HCT116 (cell line): Measurements from ENCODE around the gene ELMOD1. TPM values are rescaled to one million over a fixed set of nuclear protein-coding genes. Genes with fewer than 3 reads are reported as not detected.

Experiments used
- ATAC-seq: fragments of 200-7000 bp; cut with Tn5 transposase; 2 replicates; pipeline ENCODE4 v1.9.1; 2020; ENCODE audit warnings: mild to moderate bottlenecking, moderate library complexity
- BruUV-seq: library from RNA; stranded (reverse); fragments of 400-500 nt; replicated peaks from 2 replicates; lab custom pipeline; 2021; lab: Mats Ljungman, UMichigan
- CTCF ChIA-PET: fragments of 300-600 bp; sonication (Branson Sonifier 250); formaldehyde crosslinking; loops from one replicate; lab custom pipeline; 2021; ENCODE audit warnings: antibody characterized with exemption; lab: Charles Lee
- POLR2A ChIA-PET: fragments of 300-600, 350-600 bp; sonication (Branson Sonifier 250); formaldehyde crosslinking; loops from one replicate; lab custom pipeline; 2021; ENCODE audit warnings: antibody characterized with exemption; lab: Charles Lee
- RAD21 ChIA-PET, 2 experiments: fragments of 300-600 bp; sonication (Branson Sonifier 250); formaldehyde crosslinking; loops; one replicate each; lab custom pipeline; 2023; ENCODE audit warnings: low total read pairs in 2 of 2; ENCODE audit not compliant: uncharacterized antibody in 2 of 2, unreplicated experiment in 2 of 2, low non-redundant PET in 1 of 2; lab: Charles Lee
- DNase-seq: peaks from one replicate; pipeline ENCODE4 v3.0.0-alpha.2; 2010; ENCODE audit warnings: low read depth, low spot score
- H2AFZ ChIP-seq: fragments of 200-600 bp; shearing (Covaris generic), sonication (generic); 2 replicates; pipeline ENCODE4 v1.6.1; 2017; ENCODE audit warnings: low read depth, mixed run types, mixed read lengths, antibody characterized with exemption, low read length; ENCODE audit not compliant: poor library complexity, severe bottlenecking
- H3K27ac ChIP-seq: 2 replicates; pipeline ENCODE4 v1.5.1; 2012; ENCODE audit warnings: low read depth, low read length
- H3K27me3 ChIP-seq: fragments of 200-600 bp; sonication (generic); 2 replicates; pipeline ENCODE4 v1.6.1; 2016; ENCODE audit warnings: mixed run types, low read length, mixed read lengths; ENCODE audit not compliant: insufficient read depth
- H3K36me3 ChIP-seq, 2 experiments: fragments of 200-500 bp in 1 of 2; fragments of 200-600 bp in 1 of 2; sonication (Bioruptor generic) in 1 of 2; sonication (generic) in 1 of 2; 2 replicates each; pipeline versions ENCODE4 v1.5.1 to v1.6.1; 2014 to 2016; ENCODE audit warnings: low read length in 2 of 2, inconsistent platforms in 1 of 2, mixed read lengths in 1 of 2, mixed run types in 1 of 2; ENCODE audit not compliant: insufficient read depth in 2 of 2, control insufficient read depth in 1 of 2
- H3K4me1 ChIP-seq, 2 experiments: fragments of 200-600 bp in 1 of 2; sonication (generic) in 1 of 2; 2 replicates each; pipeline versions ENCODE4 v1.5.1 to v1.6.1; 2012 to 2017; ENCODE audit warnings: low read length in 2 of 2, inconsistent platforms in 1 of 2, mild to moderate bottlenecking in 1 of 2, mixed read lengths in 1 of 2, mixed run types in 1 of 2, moderate library complexity in 1 of 2; ENCODE audit not compliant: insufficient read depth in 2 of 2, control insufficient read depth in 1 of 2
- H3K4me2 ChIP-seq: fragments of 200-600 bp; sonication (generic); 2 replicates; pipeline ENCODE4 v1.6.1; 2017; ENCODE audit warnings: mixed run types, low read length, mixed read lengths
- H3K4me3 ChIP-seq, 2 experiments: fragments of 200-600 bp in 1 of 2; sonication (generic) in 1 of 2; replicated peaks in 1 of 2; 2 replicates each; pipeline ENCODE4 v1.5.1; 2011 to 2016; ENCODE audit warnings: low read length in 2 of 2, control low read depth in 1 of 2, low read depth in 1 of 2, mild to moderate bottlenecking in 1 of 2, mixed read lengths in 1 of 2, mixed run types in 1 of 2
- H3K79me2 ChIP-seq: fragments of 200-600 bp; sonication (generic); 2 replicates; pipeline ENCODE4 v1.6.1; 2017; ENCODE audit warnings: mild to moderate bottlenecking, mixed run types, low read length, moderate library complexity, mixed read lengths; ENCODE audit not compliant: insufficient read depth
- H3K9ac ChIP-seq: fragments of 200-600 bp; sonication (generic); 2 replicates; pipeline ENCODE4 v1.6.1; 2016; ENCODE audit warnings: low read length, mixed read lengths
- H3K9me2 ChIP-seq: fragments of 200-600 bp; sonication (generic), shearing (Covaris generic); 2 replicates; pipeline ENCODE4 v1.6.1; 2017; ENCODE audit warnings: mixed run types, mild to moderate bottlenecking, moderate library complexity; ENCODE audit not compliant: insufficient read depth
- H3K9me3 ChIP-seq, 2 experiments: fragments of 200-500 bp in 1 of 2; fragments of 200-600 bp in 1 of 2; sonication (Bioruptor generic) in 1 of 2; sonication (generic) in 1 of 2; 2 replicates each; pipeline ENCODE4 v1.6.1; 2014 to 2017; ENCODE audit warnings: low read length in 2 of 2, mixed read lengths in 2 of 2, inconsistent platforms in 1 of 2, low read depth in 1 of 2, mild to moderate bottlenecking in 1 of 2, mixed run types in 1 of 2, moderate library complexity in 1 of 2; ENCODE audit not compliant: control insufficient read depth in 1 of 2, insufficient read depth in 1 of 2
- H4K20me1 ChIP-seq: fragments of 200-600 bp; sonication (generic), shearing (Covaris generic); 2 replicates; pipeline ENCODE4 v1.6.1; 2017; ENCODE audit warnings: mixed run types, mild to moderate bottlenecking, moderate library complexity; ENCODE audit not compliant: insufficient read depth
- CBX3 ChIP-seq: IDR thresholded peaks from 2 replicates; pipeline ENCODE4 v1.6.1; 2012; ENCODE audit warnings: low read depth
- CEBPB ChIP-seq: IDR thresholded peaks from 2 replicates; pipeline ENCODE4 v1.6.1; 2012; ENCODE audit warnings: low read depth
- EGR1 ChIP-seq: IDR thresholded peaks from 2 replicates; pipeline ENCODE4 v1.6.1; 2012; ENCODE audit warnings: low read depth
- ELF1 ChIP-seq: IDR thresholded peaks from 2 replicates; pipeline ENCODE4 v1.6.1; 2012; ENCODE audit warnings: low read depth, borderline replicate concordance
- FOSL1 ChIP-seq: IDR thresholded peaks from 2 replicates; pipeline ENCODE4 v1.6.1; 2012; ENCODE audit warnings: low read depth
- MAX ChIP-seq: IDR thresholded peaks from 2 replicates; pipeline ENCODE4 v1.6.1; 2012
- POLR2A ChIP-seq: IDR thresholded peaks from 2 replicates; pipeline ENCODE4 v1.7.0; 2011; ENCODE audit warnings: borderline replicate concordance; ENCODE audit not compliant: insufficient read depth, insufficient read length; ENCODE audit errors: extremely low read depth
- POLR2AphosphoS5 ChIP-seq: IDR thresholded peaks from 2 replicates; pipeline ENCODE4 v1.6.1; 2011; ENCODE audit warnings: mild to moderate bottlenecking, low read depth, low read length, moderate library complexity
- RAD21 ChIP-seq: IDR thresholded peaks from 2 replicates; pipeline ENCODE4 v1.6.1; 2012; ENCODE audit warnings: low read depth, mild to moderate bottlenecking
- SIN3A ChIP-seq: IDR thresholded peaks from 2 replicates; pipeline ENCODE4 v1.6.1; 2012; ENCODE audit warnings: low read depth
- SRF ChIP-seq: IDR thresholded peaks from 2 replicates; pipeline ENCODE4 v1.6.1; 2012; ENCODE audit warnings: low read depth
- TCF7L2 ChIP-seq: IDR thresholded peaks from 2 replicates; pipeline ENCODE4 v1.7.0; 2011; ENCODE audit warnings: borderline replicate concordance, inconsistent platforms; ENCODE audit not compliant: insufficient read depth, insufficient read length; ENCODE audit errors: extremely low read depth
- ZBTB33 ChIP-seq: IDR thresholded peaks from 2 replicates; pipeline ENCODE4 v1.6.1; 2011; ENCODE audit warnings: mild to moderate bottlenecking, low read length, moderate library complexity; ENCODE audit not compliant: insufficient replicate concordance; ENCODE audit errors: extremely low read depth
- ZFX ChIP-seq: fragments of 450-650 bp; IDR thresholded peaks from 2 replicates; pipeline ENCODE4 v1.6.1; 2017
- ZNF274 ChIP-seq: fragments of 200-500 bp; sonication (Bioruptor generic); IDR thresholded peaks from 2 replicates; pipeline ENCODE4 v1.6.1; 2014; ENCODE audit warnings: mild to moderate bottlenecking, low read depth, low read length, inconsistent platforms
- intact Hi-C: fragments of 100-400 bp; cut with micrococcal nuclease; formaldehyde crosslinking; loops from 2 replicates; pipeline ENCODE4 v1.10.0; 2022
- total RNA-seq: library from RNA; stranded (reverse); gene quantifications from one replicate; pipeline ENCODE4 v1.2.1, GENCODE V29; 2021; ENCODE audit not compliant: unreplicated experiment

ELMOD1 gene
- total RNA-seq, 1 experiment from 2014 or later: 2.9 TPM

- DNase-seq: no peak
- H3K27me3 ChIP-seq: no peaks in the 10 kb centered on the region
- H3K4me2 ChIP-seq: no peak overlapping the region
- H3K9ac ChIP-seq: no peak overlapping the region
- BruUV-seq: no TSS peak
- H3K79me2 ChIP-seq: no peaks in the 10 kb centered on the region
- H3K4me3 ChIP-seq: no peak overlapping the region
- H3K36me3 ChIP-seq: no peaks in the 10 kb centered on the region
- ChIA-PET CTCF (no interaction called here), POLR2A (no interaction called here), RAD21 (no interaction called here)
- no peaks in the 10 kb centered on the region for H4K20me1 ChIP-seq
- intact Hi-C loops: no loop called here
- no peak overlapping the region for H3K27ac ChIP-seq
- no peak overlapping the region for H2AFZ ChIP-seq
- no peaks in the 10 kb centered on the region for H3K9me2 ChIP-seq
- H3K9me3 ChIP-seq: no peaks in the 10 kb centered on the region; a peak in 1 of 4 replicates
- H3K4me1 ChIP-seq: peaks cover 0 to 5% of the 10 kb centered on the region in 2 experiments; a peak in 1 of 4 replicates
- no peak for ATAC-seq
- TF ChIP-seq CEBPB: no peak
- no peak for TF ChIP-seq ZBTB33
- TF ChIP-seq TCF7L2: no peak
- TF ChIP-seq POLR2AphosphoS5: no peak
- no peak for TF ChIP-seq ZFX
- TF ChIP-seq MAX: no peak
- TF ChIP-seq ZNF274: no peak
- no peak for TF ChIP-seq ELF1
- no peak for TF ChIP-seq SRF
- TF ChIP-seq RAD21: no peak
- no peak for TF ChIP-seq SIN3A
- TF ChIP-seq EGR1: no peak
- TF ChIP-seq CBX3: no peak
- TF ChIP-seq FOSL1: no peak
- no peak for TF ChIP-seq POLR2A
Measured at GRCh38 chr11:107592231-107592590, 1.3 kb downstream of the ELMOD1 start.
